HG03039 (cell line): ENCODE measurements around the gene DACH1.

Source experiments
- ATAC-seq: cut with Tn5 transposase; IDR thresholded peaks from one replicate; pipeline ENCODE4 v1.9.1; 2021; ENCODE audit warnings: mild to moderate bottlenecking, moderate library complexity; ENCODE audit not compliant: unreplicated experiment

DACH1 gene

DNA sequence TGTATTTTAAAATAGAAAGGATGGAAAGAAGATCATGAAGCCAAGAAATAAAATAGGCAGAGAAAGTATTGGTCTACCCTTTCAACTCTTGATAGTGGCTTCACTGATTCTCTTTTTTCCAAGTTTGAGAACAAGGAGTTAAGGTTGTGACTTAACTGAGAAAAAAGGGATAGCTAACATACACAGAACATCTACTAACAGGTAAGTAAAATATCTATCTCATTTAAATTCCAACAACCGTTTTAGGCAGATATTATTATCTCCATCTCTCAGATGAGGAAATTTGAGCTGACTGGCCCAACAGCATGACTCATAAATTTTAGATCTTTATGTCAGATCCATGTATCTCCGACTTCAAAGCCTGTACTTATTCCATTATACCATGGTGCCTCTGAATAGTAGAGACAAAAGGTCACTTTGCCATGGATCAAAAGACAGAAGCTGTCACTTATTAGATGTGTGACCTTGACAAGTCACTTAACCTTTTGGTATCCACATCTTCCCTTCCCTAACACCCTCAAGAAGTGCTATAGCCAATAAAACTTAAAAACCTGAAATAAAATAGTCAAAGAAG, 152.1 kb downstream of the DACH1 start:
- ATAC-seq, result no peak

DNA sequence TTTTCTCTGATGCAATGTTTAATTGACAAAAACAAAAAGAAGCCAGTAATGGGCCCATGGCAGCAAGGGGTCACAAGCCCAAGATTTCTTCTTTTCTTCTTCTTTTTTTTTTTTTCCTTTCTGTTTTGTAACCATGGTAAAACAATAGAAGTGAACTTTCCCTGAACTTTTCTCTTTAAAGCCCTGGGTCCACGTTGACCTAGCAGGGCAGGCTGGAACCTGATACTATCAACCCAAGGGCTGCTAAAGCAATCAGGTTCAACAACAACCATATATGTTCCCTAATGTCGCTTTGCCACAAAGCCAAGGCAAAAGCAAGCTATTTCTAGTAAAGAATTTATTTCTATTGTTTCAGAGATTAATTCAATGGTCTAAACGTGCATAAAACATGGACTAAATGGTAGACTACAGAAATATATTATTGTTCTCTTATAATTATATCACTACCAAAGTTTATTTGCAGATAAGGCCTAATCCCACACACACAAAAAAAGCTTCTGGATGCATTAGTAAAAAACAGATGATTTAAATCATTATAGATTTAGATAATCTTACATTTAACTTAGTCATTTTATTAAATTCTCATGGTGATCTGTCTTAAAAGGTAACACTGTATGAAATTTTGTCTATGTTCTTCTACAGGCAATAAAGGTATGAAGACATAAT, 153.9 kb downstream of the DACH1 start:
- ATAC-seq, result no peak

DNA sequence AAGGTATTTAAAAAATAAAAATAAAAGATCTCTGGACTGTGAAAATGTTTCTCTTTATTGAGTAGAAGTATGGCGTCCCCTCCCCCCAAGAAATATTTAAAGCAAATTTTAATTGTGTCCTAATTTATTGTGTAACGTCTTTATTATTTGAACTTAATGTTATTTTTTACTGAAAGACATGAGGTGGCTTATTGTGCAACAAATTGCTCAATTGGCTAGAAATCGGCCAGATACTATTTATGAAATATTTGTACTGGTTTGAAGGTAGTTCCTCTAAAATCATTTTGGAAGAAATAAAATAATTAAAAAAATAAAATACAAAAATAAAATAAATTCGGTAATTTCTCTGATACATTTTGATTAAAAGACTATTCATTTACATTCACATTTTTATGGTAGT, 162.3 kb downstream of the DACH1 start:
- ATAC-seq, result no peak

DNA sequence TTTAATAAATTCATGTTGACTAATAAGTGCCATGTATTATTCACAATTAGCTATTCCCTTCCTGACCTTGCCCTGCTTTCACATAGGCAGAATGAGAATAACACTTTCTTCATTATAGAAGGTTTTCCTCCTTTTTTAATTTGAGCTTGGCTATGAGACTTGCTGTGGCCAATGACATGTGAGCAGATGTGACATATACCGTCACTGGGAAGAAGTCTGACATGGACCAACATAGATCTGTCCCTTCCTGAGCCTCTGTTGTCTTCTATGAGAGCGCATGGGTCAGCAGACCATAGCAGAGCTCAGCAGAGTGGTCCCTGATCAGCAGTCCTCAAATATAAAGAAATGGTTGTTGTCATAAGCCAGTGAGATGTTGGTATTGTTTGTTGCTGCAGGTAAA, 163.9 kb downstream of the DACH1 start:
- ATAC-seq, result no peak

DNA sequence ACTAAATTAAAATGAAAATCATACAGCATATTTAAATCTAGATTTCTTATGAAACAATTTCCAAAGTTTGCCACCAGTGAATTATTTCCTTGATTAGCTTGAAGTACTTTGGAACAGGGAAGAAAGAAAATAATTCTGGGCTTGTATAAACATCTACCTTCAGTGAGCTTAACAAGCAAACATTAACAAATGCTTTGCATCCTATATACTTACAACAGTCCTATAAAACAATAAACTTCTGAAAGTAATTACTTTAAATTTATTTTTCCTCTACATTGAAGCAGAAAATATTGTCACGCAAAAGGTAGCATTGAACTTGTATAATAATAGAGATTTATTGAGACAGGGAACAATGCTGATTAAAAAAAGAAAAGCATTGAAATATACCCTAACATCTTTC, 164.8 kb downstream of the DACH1 start:
- ATAC-seq, result no peak

DNA sequence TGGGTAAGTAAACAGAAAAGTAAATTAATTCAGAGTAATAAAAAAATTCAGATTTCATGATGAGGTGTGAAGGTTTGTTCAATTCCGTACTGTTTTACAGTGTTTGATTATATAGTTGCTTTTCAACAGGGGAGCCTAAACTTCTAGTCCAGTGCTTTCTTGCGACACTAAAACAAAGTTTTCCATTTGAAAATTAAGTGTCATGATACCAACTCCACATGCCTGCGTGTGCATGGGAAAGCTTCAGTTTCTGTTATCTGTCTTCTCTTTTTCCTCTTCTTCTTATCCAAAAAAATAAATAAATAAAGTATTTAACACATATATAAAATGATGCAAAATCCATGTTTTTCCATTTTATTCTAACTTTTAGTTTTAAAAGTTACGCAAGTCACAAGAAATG, 165.3 kb downstream of the DACH1 start:
- ATAC-seq, result no peak

DNA sequence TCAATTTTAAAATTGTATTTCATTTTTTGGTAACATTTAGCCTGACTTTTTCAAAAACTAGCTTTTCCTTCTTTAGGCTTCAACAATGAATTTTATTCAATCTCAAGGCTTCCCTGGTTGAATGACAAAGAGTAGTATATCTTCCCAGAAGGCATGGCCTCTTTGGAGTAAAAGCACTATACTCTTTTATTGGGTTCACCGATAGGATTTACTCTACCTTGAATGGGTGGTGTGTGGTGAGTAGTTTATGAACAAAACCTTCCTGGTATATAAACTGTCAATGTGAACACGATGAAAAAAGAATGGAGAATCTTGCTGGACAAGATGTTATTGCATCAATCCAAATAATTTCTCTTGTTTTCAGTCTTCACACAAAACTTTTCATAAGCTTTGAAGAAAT, 167.7 kb downstream of the DACH1 start:
- ATAC-seq, result no peak

DNA sequence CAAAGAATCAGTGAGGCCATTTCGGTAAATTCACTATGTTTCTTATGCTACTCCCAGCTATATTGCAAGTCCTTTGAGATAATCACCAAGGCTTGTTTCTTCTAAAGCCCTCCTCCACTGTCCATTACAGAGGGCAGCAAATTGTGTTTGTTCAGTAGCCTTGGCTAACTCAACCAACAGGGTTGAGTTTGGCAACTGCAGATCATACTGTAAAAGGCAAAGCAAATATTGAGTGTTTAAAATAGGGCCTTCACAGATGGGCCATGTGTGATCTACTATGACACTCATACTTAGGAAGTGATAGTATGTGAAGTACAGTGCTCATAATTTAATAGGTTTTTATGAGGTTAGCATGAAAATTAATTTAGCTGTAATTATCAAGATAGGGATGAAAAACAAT, 171.3 kb downstream of the DACH1 start:
- no peak for ATAC-seq

DNA sequence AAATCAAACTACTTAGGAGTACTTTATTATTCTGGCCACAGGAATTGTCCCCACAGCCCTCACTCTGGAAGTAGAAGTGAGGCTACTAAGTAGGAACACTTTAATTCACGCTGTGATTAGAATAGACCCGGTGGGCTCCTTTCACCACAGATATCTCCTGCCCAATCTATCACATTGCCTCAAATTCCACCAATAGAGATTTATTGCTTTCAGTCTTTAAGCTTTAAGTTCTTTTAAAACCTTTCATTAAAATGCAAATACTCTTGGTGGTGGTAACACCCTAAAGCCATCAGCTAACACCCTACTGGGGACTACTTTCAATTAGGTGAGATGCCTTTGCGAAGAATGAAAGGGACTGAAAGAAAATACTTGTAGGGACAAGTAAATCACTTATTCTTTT, 181.9 kb downstream of the DACH1 start:
- no peak for ATAC-seq

DNA sequence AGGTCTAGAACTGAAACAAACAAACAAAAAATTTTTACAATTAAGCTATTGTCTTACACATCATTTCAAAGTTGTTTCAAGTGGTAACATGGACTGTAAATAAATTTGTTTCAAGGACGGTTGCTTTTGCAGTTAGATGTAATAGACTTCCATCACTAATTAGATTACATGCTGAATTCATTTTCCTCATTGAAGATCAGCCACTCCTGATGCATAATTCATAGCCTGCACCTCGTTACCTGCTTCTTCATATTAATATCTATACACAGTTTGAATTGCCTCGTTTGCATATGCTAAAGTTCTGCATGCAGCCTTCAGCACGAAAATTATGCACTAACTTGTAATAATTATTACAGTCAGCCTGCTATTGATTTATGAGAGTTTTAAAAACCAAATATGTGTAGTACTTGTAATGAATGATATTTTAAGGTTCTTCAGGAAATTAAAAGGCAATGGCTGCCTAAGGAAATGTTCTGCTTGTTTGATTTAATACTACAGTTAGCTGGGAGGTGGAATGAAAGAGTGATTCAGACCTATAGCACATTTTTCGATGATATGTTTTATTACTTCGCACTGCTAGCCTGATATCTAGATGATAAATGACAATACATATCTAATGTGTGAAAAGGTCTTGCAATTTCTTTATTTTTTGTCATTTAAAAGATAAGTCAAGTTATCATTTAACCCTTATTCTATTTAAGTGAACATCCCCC, 184.9 kb downstream of the DACH1 start:
- no peak for ATAC-seq

DNA sequence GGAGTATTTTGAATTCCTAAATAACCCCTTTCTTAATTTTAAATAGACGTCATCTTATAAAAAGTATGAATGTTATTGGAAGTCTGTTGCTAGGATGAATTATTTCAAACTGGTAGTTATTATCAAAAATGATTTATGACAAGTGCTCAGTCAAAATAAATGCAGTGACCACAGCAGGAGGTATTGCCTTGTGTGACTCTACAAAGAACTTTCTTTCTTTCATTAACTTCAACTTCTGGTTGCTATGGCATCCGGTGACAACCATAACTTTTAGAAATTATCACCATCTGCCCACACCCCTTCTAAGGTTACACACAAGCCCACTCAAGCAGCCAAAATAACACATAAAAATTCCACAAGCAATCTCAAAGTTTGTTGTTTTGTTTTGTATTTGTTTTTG, 189.9 kb downstream of the DACH1 start:
- no peak for ATAC-seq

DNA sequence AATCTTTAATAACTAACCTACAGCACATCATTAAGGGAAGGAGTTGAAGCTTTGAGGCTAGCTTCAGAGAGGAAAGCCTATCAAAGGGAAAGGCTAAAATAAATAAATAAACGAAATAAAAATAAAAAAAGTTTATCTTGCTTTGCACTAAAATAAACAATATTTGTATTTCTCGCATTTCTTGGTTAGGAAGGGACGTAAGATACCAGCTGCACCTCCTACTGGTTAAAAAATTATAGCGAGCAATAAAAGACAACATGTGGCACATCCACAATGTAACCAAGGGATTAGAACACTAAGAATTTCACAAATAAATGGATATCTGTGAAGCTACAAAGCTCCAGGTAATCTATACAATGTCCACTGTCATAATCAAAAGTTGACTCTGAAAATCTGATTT, 194.5 kb downstream of the DACH1 start:
- ATAC-seq, result no peak

DNA sequence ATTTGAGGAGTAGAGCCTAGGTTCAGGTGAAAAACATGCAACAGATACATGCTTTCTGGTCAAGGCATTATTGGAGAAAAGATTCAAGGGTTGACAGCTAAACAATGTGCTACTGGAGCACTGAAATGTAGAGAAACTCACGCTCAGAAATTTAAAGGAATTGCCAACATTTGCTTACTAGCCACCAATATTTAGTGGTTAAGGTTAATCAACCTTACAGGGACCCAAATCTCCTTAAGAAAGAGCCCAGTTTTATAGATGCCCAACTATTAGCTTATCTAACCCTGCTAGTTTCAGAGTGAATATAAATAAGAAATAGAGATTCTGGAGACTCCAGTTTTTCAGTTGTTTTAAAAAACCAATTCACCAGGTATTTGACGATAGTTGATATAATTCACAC, 203.6 kb downstream of the DACH1 start:
- no peak for ATAC-seq

DNA sequence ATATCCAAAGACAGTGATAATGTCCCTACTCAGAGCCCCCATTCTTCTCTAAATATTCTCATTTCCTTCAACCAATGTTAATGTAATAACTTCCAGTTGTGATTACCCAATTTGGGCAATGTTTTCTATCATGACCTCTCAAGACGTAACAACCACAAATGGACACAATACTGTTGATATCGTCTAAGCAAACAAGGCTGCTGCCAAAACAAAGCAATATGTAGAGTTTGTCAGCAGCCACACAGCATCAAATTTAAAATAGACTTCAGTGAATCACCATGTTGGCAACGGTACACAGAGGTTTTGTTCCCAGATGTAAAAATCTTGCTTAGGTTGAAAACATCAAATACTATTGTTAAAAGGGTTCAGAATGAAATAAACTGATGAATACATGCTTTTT, 205.1 kb downstream of the DACH1 start:
- ATAC-seq, result no peak

DNA sequence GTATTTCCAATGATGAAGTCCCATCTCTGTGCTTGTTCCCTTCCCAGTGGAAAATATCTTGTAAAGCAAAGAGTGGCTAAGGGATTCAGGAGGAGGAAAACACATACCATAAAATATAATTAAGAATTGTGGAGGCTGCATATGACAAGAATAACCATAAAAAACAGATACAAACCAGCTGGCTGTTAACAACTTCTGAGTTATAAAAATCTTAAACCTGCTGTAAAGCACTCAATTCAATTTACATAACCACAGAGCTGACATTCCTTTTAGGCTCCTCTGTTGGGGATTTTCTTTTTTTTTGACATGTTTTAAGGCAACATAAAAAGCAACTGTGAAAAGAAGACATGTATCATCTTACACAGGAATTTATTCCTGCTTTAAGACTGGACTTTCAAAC, 207.6 kb downstream of the DACH1 start:
- no peak for ATAC-seq

DNA sequence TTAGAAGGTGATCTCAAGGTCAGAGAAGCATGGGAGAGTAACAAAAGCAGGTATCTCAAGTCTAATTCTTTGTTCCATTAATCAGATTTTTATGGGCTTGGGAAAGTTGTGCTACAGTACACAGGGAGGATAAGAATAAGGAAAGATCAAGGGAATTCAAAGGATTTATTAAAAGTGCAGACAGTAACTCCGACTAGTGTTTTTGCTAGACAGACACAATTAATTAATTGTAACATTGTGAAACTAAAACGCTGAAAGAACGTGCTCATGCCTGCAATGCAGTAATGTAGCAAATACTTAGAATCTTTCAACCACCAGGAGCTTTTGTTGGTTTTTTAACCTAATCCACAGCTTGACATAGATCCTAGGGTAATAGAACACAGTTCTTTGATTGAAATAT, 221.5 kb downstream of the DACH1 start:
- ATAC-seq, result no peak

DNA sequence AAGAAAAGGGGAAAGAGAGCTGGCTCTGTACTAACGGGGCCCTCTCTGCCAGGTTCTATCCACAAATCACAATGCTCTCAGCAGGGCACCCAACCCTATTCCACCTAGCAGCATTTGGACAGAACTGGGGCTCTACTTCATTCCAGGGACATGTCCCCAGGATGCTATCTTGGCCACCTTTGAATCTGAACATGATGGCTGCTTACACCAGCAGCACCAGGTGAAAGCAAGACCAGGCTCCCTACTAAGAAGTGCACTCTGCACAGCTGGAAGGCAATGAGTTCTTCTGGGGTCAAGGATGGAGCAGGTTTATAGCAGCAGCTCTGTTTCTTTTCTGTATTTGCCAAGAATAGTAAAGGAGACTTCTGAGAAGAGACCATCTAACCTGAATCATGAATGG, 222.4 kb downstream of the DACH1 start:
- no peak for ATAC-seq

DNA sequence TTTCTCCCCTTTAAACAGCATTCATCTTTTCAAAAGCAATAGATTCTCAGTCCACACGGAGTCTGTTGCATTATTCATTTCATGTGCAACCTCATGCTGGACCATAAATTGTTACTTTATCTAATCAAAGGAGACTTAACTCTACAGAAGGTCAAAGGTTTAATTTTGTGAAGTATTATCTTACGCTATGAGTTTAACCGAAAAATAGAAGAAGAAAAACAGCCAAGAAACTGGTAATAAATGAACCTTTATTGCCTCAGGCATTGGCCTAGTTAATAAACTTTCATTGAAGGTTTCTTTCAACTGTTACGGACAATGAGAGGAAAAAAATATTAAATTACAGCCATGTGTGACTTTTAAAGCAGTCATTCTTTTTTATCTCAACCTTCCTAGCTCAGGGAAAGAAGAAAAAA, 223.6 kb downstream of the DACH1 start:
- no peak for ATAC-seq

DNA sequence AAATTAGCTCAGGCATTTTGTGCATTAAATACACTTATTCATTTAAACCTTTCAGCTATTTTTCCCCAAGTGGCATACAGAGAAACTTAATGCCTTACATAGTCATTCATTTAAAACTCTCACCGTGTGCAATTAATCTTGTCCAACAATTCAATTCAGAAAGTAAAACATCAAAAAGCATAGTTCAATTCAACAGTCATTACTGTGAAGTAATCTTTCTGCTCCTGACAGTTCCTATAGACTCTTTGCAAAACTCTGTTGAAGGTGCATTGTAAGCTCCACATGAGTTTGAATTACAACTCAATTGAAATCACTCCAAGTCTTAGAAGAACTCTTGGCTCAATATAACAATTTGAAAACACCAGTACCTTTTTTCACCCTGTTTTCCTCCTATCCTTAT, 228.3 kb downstream of the DACH1 start:
- ATAC-seq, result no peak

DNA sequence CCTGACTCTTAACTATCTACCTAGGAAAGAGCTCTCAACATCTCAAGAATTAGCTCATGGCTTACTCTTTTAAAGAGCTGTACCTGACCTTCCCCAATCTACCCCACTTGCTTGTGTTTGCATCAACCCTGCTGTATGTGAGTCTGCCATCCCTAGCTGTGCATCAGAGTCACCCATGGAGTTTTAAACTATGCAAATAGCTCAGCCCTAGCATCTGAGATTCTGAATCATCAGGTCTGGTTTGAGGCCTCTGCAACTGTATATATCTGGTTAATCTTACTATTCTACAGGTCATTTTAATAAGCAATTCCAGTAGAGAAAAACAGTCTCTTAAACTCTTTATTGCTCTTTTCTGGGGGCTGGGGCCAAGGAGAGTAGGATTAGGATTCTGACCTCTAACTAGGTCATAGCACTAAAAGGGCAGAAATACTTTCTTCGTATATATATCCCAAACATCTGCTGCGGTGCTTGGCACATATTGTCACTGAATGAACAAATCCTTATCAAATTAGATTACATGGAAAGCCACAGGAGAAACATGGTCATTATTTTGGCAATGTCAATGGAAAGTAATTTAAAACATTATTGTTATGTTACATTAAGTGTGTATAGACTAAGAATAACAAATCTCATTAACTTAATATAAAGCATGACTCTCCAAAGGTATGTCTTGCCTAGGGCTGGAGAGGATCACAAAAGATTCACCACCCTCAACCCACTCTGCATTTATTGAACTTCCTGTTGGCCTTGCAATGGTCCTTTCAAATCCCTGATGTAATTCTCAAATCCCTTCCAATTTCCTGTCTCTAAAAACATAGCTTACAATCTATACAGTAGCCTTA, 232.2 kb downstream of the DACH1 start:
- ATAC-seq, result no peak

DNA sequence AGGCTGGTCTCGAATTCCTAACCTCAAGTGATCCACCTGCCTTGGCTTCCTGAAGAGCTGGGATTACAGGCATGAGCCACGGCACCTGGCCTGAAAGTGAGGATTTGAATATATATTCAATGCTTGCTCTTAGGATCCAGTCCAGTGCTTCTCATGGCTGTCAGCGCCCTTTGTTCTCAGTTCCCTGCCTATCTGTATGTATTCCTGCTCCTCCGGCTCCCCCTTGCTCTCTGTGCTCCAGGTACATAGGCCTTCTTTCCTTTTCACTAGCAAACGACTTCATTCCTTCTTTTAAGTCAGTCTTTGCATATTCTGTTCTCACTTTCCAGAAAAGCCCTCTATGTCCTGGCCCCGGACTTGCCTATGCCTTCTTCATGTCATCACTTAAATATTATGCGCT, 232.8 kb downstream of the DACH1 start:
- ATAC-seq, result no peak

DNA sequence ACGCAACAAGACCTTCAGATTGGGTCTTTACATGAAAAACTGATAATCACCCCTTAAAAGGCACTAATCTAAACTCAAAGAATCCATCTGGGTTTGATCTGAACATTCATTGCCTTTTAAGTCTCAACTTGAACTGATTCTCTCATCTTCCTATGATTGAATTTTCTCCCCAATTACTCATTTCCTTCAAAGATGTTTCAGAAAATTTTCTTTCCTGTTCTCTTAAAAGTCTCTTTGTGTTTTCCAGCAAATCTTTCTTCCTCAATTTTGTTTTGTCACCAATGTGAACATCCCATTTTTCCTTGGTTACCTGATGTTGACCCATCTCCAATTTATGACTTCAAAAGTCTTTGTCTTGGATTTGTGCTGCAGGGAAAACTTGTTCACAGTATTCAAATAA, 234.3 kb downstream of the DACH1 start:
- no peak for ATAC-seq
